K562 (cell line): Measurements from ENCODE around the gene GSTM2. TPM values are rescaled to one million over a fixed set of nuclear protein-coding genes. Genes with fewer than 3 reads are reported as not detected.

Experiments
- NEUROD1 ChIP-seq: fragments of 150-350 bp; IDR thresholded peaks from 2 replicates; pipeline ENCODE4 v1.6.1; 2014; ENCODE audit warnings: borderline replicate concordance, low read length, low read depth; ENCODE audit not compliant: partially characterized antibody
- SRF ChIP-seq, 2 experiments: fragments of 250-450, 450-650 bp in 1 of 2; sonication (Bioruptor Pico) in 1 of 2; sonication (generic) in 1 of 2; formaldehyde crosslinking; IDR thresholded peaks; 2 replicates each; pipeline versions ENCODE4 v1.5.0 to v1.5.1; 2020 to 2022; ENCODE audit warnings: mild to moderate bottlenecking in 1 of 2, missing genetic modification reagents in 1 of 2
- ZNF445 ChIP-seq: fragments of 250-450 bp; sonication (Bioruptor Pico); IDR thresholded peaks from 2 replicates; pipeline ENCODE4 v1.4.0; 2020; ENCODE audit warnings: low read depth, mild to moderate bottlenecking, moderate library complexity
- ZNF589 ChIP-seq: fragments of 200-800 bp; sonication (Bioruptor generic); IDR thresholded peaks from 2 replicates; pipeline ENCODE4 v1.6.1; 2016; ENCODE audit warnings: low read depth, missing genetic modification characterization, missing compliant biosample characterization
- polyA plus RNA-seq, 8 experiments: library from polyadenylated mRNA; depleted of rRNA in 4 of 8; stranded (reverse) in 5 of 8; unstranded in 3 of 8; fragments of >200 nt; fragmentation: Nextera tagmentation in 2 of 8; fragmentation: Illumina TruSeq in 1 of 8; extraction: Ambion mirVana in 2 of 8; extraction: Trizol in 1 of 8; gene quantifications; 2 replicates each; pipeline versions ENCODE4 v1.2.1 to v1.2.3, GENCODE V29; 2011 to 2014; ENCODE audit warnings: inconsistent platforms in 1 of 8, missing spikeins in 1 of 8
- total RNA-seq, 7 experiments: library from RNA; depleted of rRNA in 6 of 7; stranded (reverse); fragments of >200 nt in 6 of 7; fragmentation: Illumina TruSeq in 2 of 7; extraction: Trizol in 2 of 7; gene quantifications; 2 replicates each; pipeline versions ENCODE4 v1.2.1 to v1.2.3, GENCODE V29; 2011 to 2021; ENCODE audit warnings: low replicate concordance in 1 of 7
- TF ChIP-seq, protein P1 (sequence below): fragments of 450-650 bp; IDR thresholded peaks from 2 replicates; pipeline ENCODE4 v1.6.1; 2016; ENCODE audit warnings: mild to moderate bottlenecking, moderate library complexity
- TF ChIP-seq, protein P2 (sequence below), 3 experiments: fragments of 200-800 bp in 1 of 3; fragments of 250-450 bp in 1 of 3; fragments of 450-650 bp in 1 of 3; sonication (Bioruptor Pico) in 1 of 3; sonication (Bioruptor generic) in 1 of 3; formaldehyde crosslinking in 1 of 3; IDR thresholded peaks; 2 replicates each; pipeline versions ENCODE4 v1.6.1 to v1.8.0; 2016 to 2022; ENCODE audit warnings: mild to moderate bottlenecking in 2 of 3, missing genetic modification characterization in 2 of 3, missing compliant biosample characterization in 1 of 3, moderate library complexity in 1 of 3
- TF ChIP-seq, protein P3 (sequence below): sonication (generic); formaldehyde crosslinking; IDR thresholded peaks from 2 replicates; pipeline ENCODE4 v1.4.0; 2020; ENCODE audit warnings: mild to moderate bottlenecking, missing genetic modification reagents

GSTM2 gene
- total and polyA plus RNA-seq, 9 of the 15 experiments (the other 6 are each of a cell fraction or from before 2014, with no cell fraction given): 1.6 to 15.1 (median 6.8) TPM

DNA sequence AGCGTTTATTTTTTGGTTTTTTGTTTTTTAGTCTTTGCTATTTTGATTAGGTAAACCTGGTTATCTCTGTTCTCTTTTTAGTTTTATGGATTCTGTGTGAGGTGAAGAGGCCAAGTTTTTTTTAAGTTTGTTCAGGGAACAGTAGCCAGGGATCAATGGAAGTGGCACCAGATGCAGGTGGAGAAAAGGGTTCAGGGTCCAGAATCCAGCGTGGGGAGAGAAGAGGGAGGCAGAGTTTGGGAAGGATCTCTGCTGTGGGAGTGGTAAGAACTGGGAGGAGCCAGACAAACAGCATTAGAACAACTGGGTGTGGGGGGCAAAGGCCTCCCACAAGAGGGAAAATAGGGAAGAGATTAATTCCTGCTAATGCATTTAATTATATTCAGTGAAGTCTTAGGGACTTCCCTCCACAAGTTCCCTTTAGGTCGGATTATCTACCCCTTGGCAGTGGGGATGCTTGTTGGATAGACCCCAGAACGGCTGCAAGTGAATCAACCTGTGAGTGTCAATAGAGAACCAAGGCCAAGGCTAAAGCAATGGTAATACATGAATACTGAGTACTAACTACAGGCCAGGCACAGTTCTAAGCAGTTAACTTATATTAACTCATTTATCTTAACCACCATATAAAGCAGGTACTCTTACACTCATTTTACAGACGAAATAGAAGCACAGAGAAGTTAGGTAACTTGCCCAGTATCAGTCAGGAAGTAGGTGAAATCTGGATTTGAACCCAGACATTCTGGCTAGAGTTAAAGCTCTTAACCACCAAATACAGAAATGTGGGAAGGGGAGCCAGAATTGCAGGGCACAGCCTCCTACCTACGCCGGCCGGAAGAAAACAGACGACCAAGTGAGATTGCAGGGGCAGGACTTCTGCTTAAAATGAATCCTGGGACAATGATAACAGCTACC, 48.9 kb upstream of the GSTM2 start (continued):
- TF ChIP-seq, protein P1, sequence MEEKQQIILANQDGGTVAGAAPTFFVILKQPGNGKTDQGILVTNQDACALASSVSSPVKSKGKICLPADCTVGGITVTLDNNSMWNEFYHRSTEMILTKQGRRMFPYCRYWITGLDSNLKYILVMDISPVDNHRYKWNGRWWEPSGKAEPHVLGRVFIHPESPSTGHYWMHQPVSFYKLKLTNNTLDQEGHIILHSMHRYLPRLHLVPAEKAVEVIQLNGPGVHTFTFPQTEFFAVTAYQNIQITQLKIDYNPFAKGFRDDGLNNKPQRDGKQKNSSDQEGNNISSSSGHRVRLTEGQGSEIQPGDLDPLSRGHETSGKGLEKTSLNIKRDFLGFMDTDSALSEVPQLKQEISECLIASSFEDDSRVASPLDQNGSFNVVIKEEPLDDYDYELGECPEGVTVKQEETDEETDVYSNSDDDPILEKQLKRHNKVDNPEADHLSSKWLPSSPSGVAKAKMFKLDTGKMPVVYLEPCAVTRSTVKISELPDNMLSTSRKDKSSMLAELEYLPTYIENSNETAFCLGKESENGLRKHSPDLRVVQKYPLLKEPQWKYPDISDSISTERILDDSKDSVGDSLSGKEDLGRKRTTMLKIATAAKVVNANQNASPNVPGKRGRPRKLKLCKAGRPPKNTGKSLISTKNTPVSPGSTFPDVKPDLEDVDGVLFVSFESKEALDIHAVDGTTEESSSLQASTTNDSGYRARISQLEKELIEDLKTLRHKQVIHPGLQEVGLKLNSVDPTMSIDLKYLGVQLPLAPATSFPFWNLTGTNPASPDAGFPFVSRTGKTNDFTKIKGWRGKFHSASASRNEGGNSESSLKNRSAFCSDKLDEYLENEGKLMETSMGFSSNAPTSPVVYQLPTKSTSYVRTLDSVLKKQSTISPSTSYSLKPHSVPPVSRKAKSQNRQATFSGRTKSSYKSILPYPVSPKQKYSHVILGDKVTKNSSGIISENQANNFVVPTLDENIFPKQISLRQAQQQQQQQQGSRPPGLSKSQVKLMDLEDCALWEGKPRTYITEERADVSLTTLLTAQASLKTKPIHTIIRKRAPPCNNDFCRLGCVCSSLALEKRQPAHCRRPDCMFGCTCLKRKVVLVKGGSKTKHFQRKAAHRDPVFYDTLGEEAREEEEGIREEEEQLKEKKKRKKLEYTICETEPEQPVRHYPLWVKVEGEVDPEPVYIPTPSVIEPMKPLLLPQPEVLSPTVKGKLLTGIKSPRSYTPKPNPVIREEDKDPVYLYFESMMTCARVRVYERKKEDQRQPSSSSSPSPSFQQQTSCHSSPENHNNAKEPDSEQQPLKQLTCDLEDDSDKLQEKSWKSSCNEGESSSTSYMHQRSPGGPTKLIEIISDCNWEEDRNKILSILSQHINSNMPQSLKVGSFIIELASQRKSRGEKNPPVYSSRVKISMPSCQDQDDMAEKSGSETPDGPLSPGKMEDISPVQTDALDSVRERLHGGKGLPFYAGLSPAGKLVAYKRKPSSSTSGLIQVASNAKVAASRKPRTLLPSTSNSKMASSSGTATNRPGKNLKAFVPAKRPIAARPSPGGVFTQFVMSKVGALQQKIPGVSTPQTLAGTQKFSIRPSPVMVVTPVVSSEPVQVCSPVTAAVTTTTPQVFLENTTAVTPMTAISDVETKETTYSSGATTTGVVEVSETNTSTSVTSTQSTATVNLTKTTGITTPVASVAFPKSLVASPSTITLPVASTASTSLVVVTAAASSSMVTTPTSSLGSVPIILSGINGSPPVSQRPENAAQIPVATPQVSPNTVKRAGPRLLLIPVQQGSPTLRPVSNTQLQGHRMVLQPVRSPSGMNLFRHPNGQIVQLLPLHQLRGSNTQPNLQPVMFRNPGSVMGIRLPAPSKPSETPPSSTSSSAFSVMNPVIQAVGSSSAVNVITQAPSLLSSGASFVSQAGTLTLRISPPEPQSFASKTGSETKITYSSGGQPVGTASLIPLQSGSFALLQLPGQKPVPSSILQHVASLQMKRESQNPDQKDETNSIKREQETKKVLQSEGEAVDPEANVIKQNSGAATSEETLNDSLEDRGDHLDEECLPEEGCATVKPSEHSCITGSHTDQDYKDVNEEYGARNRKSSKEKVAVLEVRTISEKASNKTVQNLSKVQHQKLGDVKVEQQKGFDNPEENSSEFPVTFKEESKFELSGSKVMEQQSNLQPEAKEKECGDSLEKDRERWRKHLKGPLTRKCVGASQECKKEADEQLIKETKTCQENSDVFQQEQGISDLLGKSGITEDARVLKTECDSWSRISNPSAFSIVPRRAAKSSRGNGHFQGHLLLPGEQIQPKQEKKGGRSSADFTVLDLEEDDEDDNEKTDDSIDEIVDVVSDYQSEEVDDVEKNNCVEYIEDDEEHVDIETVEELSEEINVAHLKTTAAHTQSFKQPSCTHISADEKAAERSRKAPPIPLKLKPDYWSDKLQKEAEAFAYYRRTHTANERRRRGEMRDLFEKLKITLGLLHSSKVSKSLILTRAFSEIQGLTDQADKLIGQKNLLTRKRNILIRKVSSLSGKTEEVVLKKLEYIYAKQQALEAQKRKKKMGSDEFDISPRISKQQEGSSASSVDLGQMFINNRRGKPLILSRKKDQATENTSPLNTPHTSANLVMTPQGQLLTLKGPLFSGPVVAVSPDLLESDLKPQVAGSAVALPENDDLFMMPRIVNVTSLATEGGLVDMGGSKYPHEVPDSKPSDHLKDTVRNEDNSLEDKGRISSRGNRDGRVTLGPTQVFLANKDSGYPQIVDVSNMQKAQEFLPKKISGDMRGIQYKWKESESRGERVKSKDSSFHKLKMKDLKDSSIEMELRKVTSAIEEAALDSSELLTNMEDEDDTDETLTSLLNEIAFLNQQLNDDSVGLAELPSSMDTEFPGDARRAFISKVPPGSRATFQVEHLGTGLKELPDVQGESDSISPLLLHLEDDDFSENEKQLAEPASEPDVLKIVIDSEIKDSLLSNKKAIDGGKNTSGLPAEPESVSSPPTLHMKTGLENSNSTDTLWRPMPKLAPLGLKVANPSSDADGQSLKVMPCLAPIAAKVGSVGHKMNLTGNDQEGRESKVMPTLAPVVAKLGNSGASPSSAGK: no peak
- TF ChIP-seq NEUROD1 (no peak), SRF (CRISPR knock-in tag; IDR thresholded peaks at IDR 0.05) (peak in 1 of 2 experiments; percentile 35; a peak in 1 of 4 replicates), ZNF589 (CRISPR knock-in tag) (0 out of 2 replicates have a peak, but pooled peaks have one; percentile 45), ZNF445 (no peak)
- TF ChIP-seq, protein P2, sequence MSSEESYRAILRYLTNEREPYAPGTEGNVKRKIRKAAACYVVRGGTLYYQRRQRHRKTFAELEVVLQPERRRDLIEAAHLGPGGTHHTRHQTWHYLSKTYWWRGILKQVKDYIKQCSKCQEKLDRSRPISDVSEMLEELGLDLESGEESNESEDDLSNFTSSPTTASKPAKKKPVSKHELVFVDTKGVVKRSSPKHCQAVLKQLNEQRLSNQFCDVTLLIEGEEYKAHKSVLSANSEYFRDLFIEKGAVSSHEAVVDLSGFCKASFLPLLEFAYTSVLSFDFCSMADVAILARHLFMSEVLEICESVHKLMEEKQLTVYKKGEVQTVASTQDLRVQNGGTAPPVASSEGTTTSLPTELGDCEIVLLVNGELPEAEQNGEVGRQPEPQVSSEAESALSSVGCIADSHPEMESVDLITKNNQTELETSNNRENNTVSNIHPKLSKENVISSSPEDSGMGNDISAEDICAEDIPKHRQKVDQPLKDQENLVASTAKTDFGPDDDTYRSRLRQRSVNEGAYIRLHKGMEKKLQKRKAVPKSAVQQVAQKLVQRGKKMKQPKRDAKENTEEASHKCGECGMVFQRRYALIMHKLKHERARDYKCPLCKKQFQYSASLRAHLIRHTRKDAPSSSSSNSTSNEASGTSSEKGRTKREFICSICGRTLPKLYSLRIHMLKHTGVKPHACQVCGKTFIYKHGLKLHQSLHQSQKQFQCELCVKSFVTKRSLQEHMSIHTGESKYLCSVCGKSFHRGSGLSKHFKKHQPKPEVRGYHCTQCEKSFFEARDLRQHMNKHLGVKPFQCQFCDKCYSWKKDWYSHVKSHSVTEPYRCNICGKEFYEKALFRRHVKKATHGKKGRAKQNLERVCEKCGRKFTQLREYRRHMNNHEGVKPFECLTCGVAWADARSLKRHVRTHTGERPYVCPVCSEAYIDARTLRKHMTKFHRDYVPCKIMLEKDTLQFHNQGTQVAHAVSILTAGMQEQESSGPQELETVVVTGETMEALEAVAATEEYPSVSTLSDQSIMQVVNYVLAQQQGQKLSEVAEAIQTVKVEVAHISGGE (CRISPR knock-in tag; IDR thresholded peaks at IDR 0.05): peak in 2 of 3 experiments; percentile 20 to 89; a peak in 2 of 6 replicates
- TF ChIP-seq, protein P3, sequence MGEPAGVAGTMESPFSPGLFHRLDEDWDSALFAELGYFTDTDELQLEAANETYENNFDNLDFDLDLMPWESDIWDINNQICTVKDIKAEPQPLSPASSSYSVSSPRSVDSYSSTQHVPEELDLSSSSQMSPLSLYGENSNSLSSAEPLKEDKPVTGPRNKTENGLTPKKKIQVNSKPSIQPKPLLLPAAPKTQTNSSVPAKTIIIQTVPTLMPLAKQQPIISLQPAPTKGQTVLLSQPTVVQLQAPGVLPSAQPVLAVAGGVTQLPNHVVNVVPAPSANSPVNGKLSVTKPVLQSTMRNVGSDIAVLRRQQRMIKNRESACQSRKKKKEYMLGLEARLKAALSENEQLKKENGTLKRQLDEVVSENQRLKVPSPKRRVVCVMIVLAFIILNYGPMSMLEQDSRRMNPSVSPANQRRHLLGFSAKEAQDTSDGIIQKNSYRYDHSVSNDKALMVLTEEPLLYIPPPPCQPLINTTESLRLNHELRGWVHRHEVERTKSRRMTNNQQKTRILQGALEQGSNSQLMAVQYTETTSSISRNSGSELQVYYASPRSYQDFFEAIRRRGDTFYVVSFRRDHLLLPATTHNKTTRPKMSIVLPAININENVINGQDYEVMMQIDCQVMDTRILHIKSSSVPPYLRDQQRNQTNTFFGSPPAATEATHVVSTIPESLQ (CRISPR knock-in tag): peak; percentile 56; the same call in 1 of the 2 replicates
